Gastrocnemius medialis (tissue), 4 donors: ENCODE measurements around the gene HS3ST6.

ENCODE experiments used
- CTCF ChIP-seq, 5 experiments: fragments of 450-650 bp in 3 of 5; fragments of 200-600 bp in 2 of 5; sonication (generic) in 2 of 5; IDR thresholded peaks in 4 of 5; conservative IDR thresholded peaks in 1 of 5; 1 replicate in 4 of 5; 2 replicates in 1 of 5; pipeline ENCODE4 v1.5.1; 2016 to 2019; ENCODE audit warnings: antibody characterized with exemption in 5 of 5, mild to moderate bottlenecking in 3 of 5, moderate library complexity in 3 of 5
- POLR2A ChIP-seq, 2 donors: fragments of 450-650 bp; IDR thresholded peaks; one replicate each; pipeline ENCODE4 v1.6.1; 2017; ENCODE audit warnings: antibody characterized with exemption in 2 of 2, mild to moderate bottlenecking in 2 of 2, moderate library complexity in 2 of 2

DNA sequence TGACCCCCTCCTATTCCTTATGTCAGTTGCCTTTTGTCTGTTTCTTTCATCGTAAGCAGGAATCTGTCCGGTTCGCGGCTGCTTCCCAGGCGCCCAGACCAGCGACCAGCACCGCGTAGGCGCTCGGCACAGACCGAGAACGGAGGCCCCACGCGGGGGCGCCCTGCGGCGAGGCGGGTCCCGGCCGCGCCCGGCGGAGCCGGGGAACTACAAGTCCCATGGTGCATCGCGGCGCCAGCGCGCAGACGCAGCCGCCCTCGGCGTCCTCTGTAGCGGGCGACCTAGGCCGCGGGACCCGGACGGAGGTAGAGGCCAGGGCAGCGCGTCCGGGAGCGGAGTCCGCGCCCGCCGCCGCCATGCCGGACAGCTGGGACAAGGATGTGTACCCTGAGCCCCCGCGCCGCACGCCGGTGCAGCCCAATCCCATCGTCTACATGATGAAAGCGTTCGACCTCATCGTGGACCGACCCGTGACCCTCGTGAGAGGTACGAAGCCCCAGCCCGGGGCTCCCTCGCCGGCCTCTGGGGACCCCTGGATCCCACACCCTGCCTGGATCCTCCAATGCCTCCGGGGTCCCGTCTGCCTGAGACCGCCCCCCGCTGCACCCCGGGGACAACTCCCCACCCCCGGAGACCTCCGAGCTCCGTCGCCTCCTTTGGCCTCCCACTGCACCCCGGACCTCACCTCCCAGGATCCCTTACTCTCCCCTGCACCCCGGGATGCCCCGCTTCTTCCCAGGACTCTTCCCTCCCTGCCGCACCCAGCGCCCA, 41.2 kb upstream of the HS3ST6 start, which contains the start of gene NDUFB10:
- TF ChIP-seq CTCF (IDR thresholded peaks at IDR 0.05 in 4 of 5, conservative IDR thresholded peaks at IDR 0.05 in 1 of 5) (peak; percentile 50 to 79 (median 59)), POLR2A (IDR thresholded peaks at IDR 0.05) (peak; percentile 93 to 94)
